HUDEP-2 (cell line): ENCODE results near the gene SETD7.

Experiments
- DNase-seq, 76 experiments: peaks; one replicate each; lab custom pipeline; 2025; ENCODE audit not compliant: unreplicated experiment in 76 of 76; lab: John Stamatoyannopoulos, UW

SETD7 gene

GRCh38 chr4:139552517-139553307, 3.3 kb downstream of the SETD7 start:
- DNase-seq: no peak

- no peak for DNase-seq
Observed at GRCh38 chr4:139550724-139551429, 5.1 kb downstream of the SETD7 start.

GRCh38 chr4:139547979-139548378, 8.0 kb downstream of the SETD7 start:
- DNase-seq: no peak

GRCh38 chr4:139540632-139541031, 15.4 kb downstream of the SETD7 start:
- DNase-seq: no peak

GRCh38 chr4:139540161-139540560, 15.9 kb downstream of the SETD7 start:
- no peak for DNase-seq

GRCh38 chr4:139537292-139537691, 18.7 kb downstream of the SETD7 start:
- DNase-seq: no peak

GRCh38 chr4:139535871-139536234, 20.2 kb downstream of the SETD7 start:
- DNase-seq: no peak

- DNase-seq: no peak
Observed at GRCh38 chr4:139535228-139535870, 20.7 kb downstream of the SETD7 start.

GRCh38 chr4:139534287-139534950, 21.6 kb downstream of the SETD7 start:
- no peak for DNase-seq

- no peak for DNase-seq
Observed at GRCh38 chr4:139533511-139533910, 22.5 kb downstream of the SETD7 start.

GRCh38 chr4:139532947-139533346, 23.1 kb downstream of the SETD7 start:
- no peak for DNase-seq

- DNase-seq: peak in 55 of 76 experiments; percentile 1 to 64 (median 31)
Observed at GRCh38 chr4:139530833-139531427, 25.1 kb downstream of the SETD7 start.

GRCh38 chr4:139528377-139529005, 27.5 kb downstream of the SETD7 start:
- DNase-seq: no peak

- DNase-seq: no peak
Observed at GRCh38 chr4:139526928-139527327, 29.1 kb downstream of the SETD7 start.

GRCh38 chr4:139525414-139525813, 30.6 kb downstream of the SETD7 start:
- no peak for DNase-seq

GRCh38 chr4:139524062-139524631, 31.9 kb downstream of the SETD7 start:
- no peak for DNase-seq

GRCh38 chr4:139523076-139523475, 32.9 kb downstream of the SETD7 start:
- DNase-seq: no peak

- no peak for DNase-seq
Observed at GRCh38 chr4:139522457-139522856, 33.6 kb downstream of the SETD7 start.

GRCh38 chr4:139521754-139522401, 34.1 kb downstream of the SETD7 start:
- no peak for DNase-seq
